HepG2 (cell line): ENCODE measurements around the gene TNS1. TPM values are rescaled to one million over a fixed set of nuclear protein-coding genes. Genes with fewer than 3 reads are reported as not detected.

Experiments used
- AKAP8 ChIP-seq: sonication (generic); formaldehyde crosslinking; IDR thresholded peaks from 2 replicates; pipeline ENCODE4 v1.5.1; 2020; ENCODE audit warnings: mild to moderate bottlenecking, missing genetic modification reagents
- FOXK1 ChIP-seq: sonication (generic); formaldehyde crosslinking; IDR thresholded peaks from 2 replicates; pipeline ENCODE4 v1.4.0; 2020; ENCODE audit warnings: low read depth, missing genetic modification reagents, borderline replicate concordance
- GZF1 ChIP-seq: sonication (generic); formaldehyde crosslinking; IDR thresholded peaks from 2 replicates; pipeline ENCODE4 v1.5.1; 2020; ENCODE audit warnings: mild to moderate bottlenecking, missing genetic modification reagents
- JARID2 ChIP-seq: sonication (generic); formaldehyde crosslinking; IDR thresholded peaks from 2 replicates; pipeline ENCODE4 v1.8.1; 2023; ENCODE audit warnings: missing genetic modification reagents, inconsistent platforms; ENCODE audit not compliant: insufficient replicate concordance
- MYNN ChIP-seq: sonication (generic); formaldehyde crosslinking; IDR thresholded peaks from 2 replicates; pipeline ENCODE4 v1.4.0; 2020; ENCODE audit warnings: mild to moderate bottlenecking, low read depth, missing genetic modification reagents
- NRL ChIP-seq: sonication (generic); formaldehyde crosslinking; IDR thresholded peaks from 2 replicates; pipeline ENCODE4 v1.5.0; 2020; ENCODE audit warnings: missing genetic modification reagents, mild to moderate bottlenecking, moderate library complexity, borderline replicate concordance
- PCBP2 ChIP-seq: fragments of 200-400 bp; formaldehyde crosslinking; optimal IDR thresholded peaks from 2 replicates; pipeline ENCODE3; 2018; ENCODE audit warnings: low read length, low read depth; ENCODE audit not compliant: poor library complexity, severe bottlenecking
- POLR2AphosphoS5 ChIP-seq: IDR thresholded peaks from 2 replicates; pipeline ENCODE4 v1.6.1; 2012; ENCODE audit warnings: low read depth, low read length
- POLR2G ChIP-seq: fragments of 200-400 bp; formaldehyde crosslinking; IDR thresholded peaks from 2 replicates; pipeline ENCODE4 v1.6.1; 2018; ENCODE audit warnings: mild to moderate bottlenecking, low read depth, low read length, moderate library complexity
- RARG ChIP-seq: sonication (generic); formaldehyde crosslinking; IDR thresholded peaks from 2 replicates; pipeline ENCODE4 v1.4.0; 2020; ENCODE audit warnings: low read depth, mild to moderate bottlenecking, missing genetic modification reagents
- TCF7 ChIP-seq: sonication (generic); IDR thresholded peaks from 2 replicates; pipeline ENCODE4 v1.6.1; 2016; ENCODE audit warnings: antibody characterized with exemption, low read depth
- ZBTB38 ChIP-seq: sonication (generic); formaldehyde crosslinking; IDR thresholded peaks from 2 replicates; pipeline ENCODE4 v1.5.1; 2020; ENCODE audit warnings: mild to moderate bottlenecking, missing genetic modification reagents
- ZNF12 ChIP-seq: sonication (generic); formaldehyde crosslinking; IDR thresholded peaks from 2 replicates; pipeline ENCODE4 v1.5.0; 2020; ENCODE audit warnings: missing genetic modification reagents
- ZNF207 ChIP-seq: fragments of 450-650 bp; IDR thresholded peaks from 2 replicates; pipeline ENCODE4 v1.6.1; 2016; ENCODE audit warnings: antibody characterized with exemption, borderline replicate concordance
- ZNF333 ChIP-seq: sonication (generic); formaldehyde crosslinking; IDR thresholded peaks from 2 replicates; pipeline ENCODE4 v1.4.0; 2020; ENCODE audit warnings: mild to moderate bottlenecking, missing genetic modification reagents, borderline replicate concordance
- ZNF33B ChIP-seq: sonication (generic); formaldehyde crosslinking; IDR thresholded peaks from 2 replicates; pipeline ENCODE4 v1.5.1; 2020; ENCODE audit warnings: mild to moderate bottlenecking, missing genetic modification reagents
- ZNF674 ChIP-seq: sonication (generic); formaldehyde crosslinking; IDR thresholded peaks from 2 replicates; pipeline ENCODE4 v1.5.0; 2020; ENCODE audit warnings: low read depth, mild to moderate bottlenecking, missing genetic modification reagents
- ZNF790 ChIP-seq: sonication (generic); formaldehyde crosslinking; IDR thresholded peaks from 2 replicates; pipeline ENCODE4 v1.8.0; 2022; ENCODE audit warnings: missing genetic modification reagents, mild to moderate bottlenecking, borderline replicate concordance
- ZNF879 ChIP-seq: sonication (generic); formaldehyde crosslinking; IDR thresholded peaks from 2 replicates; pipeline ENCODE4 v1.8.1; 2023; ENCODE audit warnings: missing genetic modification reagents
- ZSCAN30 ChIP-seq: sonication (generic); formaldehyde crosslinking; IDR thresholded peaks from 2 replicates; pipeline ENCODE4 v1.5.0; 2020; ENCODE audit warnings: mild to moderate bottlenecking, missing genetic modification reagents
- polyA plus RNA-seq, 8 experiments: library from polyadenylated mRNA; depleted of rRNA in 3 of 8; stranded (reverse) in 7 of 8; unstranded in 1 of 8; fragments of >200 nt; fragmentation: Illumina TruSeq in 4 of 8; extraction: Trizol in 4 of 8; gene quantifications; 2 replicates each; pipeline versions ENCODE4 v1.2.1 to v1.2.3, GENCODE V29; 2011 to 2016; ENCODE audit warnings: low read depth in 4 of 8, missing spikeins in 1 of 8, mixed read lengths in 1 of 8; ENCODE audit not compliant: insufficient read depth in 1 of 8
- total RNA-seq, 5 experiments: library from RNA; depleted of rRNA; stranded (reverse); fragments of >200 nt; fragmentation: Illumina TruSeq; extraction: Trizol; gene quantifications; 2 replicates each; pipeline ENCODE4 v1.2.3, GENCODE V29; 2016; ENCODE audit warnings: low read depth in 1 of 5
- TF ChIP-seq, protein P1 (sequence below), 2 experiments: IDR thresholded peaks; 2 replicates each; pipeline ENCODE4 v1.6.1; 2011 to 2012; ENCODE audit warnings: low read length in 2 of 2, borderline replicate concordance in 1 of 2, low read depth in 1 of 2, mild to moderate bottlenecking in 1 of 2, moderate library complexity in 1 of 2
- TF ChIP-seq, protein P2 (sequence below): sonication (generic); formaldehyde crosslinking; IDR thresholded peaks from 2 replicates; pipeline ENCODE4 v1.5.1; 2020; ENCODE audit warnings: mild to moderate bottlenecking, missing genetic modification reagents, moderate library complexity
- TF ChIP-seq, protein P3 (sequence below): sonication (generic); formaldehyde crosslinking; IDR thresholded peaks from 2 replicates; pipeline ENCODE4 v1.8.1; 2023; ENCODE audit warnings: missing genetic modification reagents, mild to moderate bottlenecking, borderline replicate concordance
- TF ChIP-seq, protein P4 (sequence below): fragments of 450-650 bp; IDR thresholded peaks from 2 replicates; pipeline ENCODE4 v1.6.1; 2017

The TNS1 gene
- total and polyA plus RNA-seq, 2 of the 13 experiments (the other 11 are each of a cell fraction or from before 2014, with no cell fraction given) = 1.9 to 118 TPM

DNA sequence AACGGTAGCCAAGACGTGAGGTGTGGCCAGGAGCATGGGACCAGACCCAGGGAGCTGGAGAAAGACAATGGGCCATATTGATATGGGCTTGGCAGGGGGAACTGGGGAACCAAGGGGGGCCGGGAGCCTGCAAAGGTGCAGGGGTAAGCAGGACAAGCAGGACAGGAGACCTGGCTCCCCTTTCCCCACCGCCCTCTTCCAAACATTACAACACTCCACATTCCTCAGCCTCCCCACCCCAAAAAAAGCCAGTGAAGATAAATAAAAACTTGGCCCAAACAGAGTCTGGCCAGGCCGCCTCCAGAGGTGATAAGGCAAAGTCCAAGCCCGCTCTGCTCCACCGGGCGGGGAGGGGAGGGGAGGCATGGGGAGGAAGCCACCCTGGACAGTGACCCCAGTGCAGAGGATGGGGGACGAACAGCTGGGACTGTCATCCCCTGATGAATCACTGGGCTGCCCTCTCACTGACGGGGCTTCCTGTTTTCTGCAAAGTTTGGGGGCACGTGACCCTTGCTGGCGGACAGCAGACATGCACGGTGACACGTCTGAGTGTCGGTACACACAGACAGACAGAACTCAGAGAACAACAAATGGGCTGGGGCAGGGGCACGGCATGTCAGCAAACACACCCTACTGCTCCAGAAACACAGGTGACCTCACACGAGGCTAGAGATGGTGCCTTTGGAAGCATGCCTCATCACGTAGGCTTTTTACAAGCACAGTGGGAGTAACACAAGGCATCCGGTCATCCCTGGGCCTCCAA, 100.2 kb downstream of the TNS1 start (continued):
- TF ChIP-seq, protein P1, sequence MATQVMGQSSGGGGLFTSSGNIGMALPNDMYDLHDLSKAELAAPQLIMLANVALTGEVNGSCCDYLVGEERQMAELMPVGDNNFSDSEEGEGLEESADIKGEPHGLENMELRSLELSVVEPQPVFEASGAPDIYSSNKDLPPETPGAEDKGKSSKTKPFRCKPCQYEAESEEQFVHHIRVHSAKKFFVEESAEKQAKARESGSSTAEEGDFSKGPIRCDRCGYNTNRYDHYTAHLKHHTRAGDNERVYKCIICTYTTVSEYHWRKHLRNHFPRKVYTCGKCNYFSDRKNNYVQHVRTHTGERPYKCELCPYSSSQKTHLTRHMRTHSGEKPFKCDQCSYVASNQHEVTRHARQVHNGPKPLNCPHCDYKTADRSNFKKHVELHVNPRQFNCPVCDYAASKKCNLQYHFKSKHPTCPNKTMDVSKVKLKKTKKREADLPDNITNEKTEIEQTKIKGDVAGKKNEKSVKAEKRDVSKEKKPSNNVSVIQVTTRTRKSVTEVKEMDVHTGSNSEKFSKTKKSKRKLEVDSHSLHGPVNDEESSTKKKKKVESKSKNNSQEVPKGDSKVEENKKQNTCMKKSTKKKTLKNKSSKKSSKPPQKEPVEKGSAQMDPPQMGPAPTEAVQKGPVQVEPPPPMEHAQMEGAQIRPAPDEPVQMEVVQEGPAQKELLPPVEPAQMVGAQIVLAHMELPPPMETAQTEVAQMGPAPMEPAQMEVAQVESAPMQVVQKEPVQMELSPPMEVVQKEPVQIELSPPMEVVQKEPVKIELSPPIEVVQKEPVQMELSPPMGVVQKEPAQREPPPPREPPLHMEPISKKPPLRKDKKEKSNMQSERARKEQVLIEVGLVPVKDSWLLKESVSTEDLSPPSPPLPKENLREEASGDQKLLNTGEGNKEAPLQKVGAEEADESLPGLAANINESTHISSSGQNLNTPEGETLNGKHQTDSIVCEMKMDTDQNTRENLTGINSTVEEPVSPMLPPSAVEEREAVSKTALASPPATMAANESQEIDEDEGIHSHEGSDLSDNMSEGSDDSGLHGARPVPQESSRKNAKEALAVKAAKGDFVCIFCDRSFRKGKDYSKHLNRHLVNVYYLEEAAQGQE (IDR thresholded peaks at IDR 0.05; ENCODE audit: borderline replicate concordance in 1 of 2, low read depth in 1 of 2, low read length in 2 of 2) = peak in 1 of 2 experiments; percentile 88; a peak in 2 of 4 replicates
- TF ChIP-seq ZBTB38 (peak; percentile 98), ZNF207 (no peak), JARID2 (peak; percentile 58), RARG (CRISPR knock-in tag) (peak; percentile 93; the same call in 1 of the 2 replicates), POLR2AphosphoS5 (peak; percentile 46), FOXK1 (CRISPR knock-in tag) (peak; percentile 99), ZNF333 (0 out of 2 replicates have a peak, but pooled peaks have one; percentile 67), ZNF879 (CRISPR knock-in tag) (0 out of 2 replicates have a peak, but pooled peaks have one; percentile 40), NRL (CRISPR knock-in tag) (no peak; the same call in 1 of the 2 replicates), PCBP2 (peak; percentile 85), ZSCAN30 (no peak), ZNF790 (CRISPR knock-in tag) (no peak), GZF1 (no peak; the same call in 1 of the 2 replicates), ZNF12 (peak; percentile 73), POLR2G (no peak; the same call in 1 of the 2 replicates), TCF7 (peak; percentile 76), ZNF33B (peak; percentile 21; the same call in 1 of the 2 replicates), AKAP8 (CRISPR knock-in tag) (peak; percentile 97), MYNN (CRISPR knock-in tag) (peak; percentile 77; the same call in 1 of the 2 replicates), ZNF674 (CRISPR knock-in tag) (no peak)
- TF ChIP-seq, protein P2, sequence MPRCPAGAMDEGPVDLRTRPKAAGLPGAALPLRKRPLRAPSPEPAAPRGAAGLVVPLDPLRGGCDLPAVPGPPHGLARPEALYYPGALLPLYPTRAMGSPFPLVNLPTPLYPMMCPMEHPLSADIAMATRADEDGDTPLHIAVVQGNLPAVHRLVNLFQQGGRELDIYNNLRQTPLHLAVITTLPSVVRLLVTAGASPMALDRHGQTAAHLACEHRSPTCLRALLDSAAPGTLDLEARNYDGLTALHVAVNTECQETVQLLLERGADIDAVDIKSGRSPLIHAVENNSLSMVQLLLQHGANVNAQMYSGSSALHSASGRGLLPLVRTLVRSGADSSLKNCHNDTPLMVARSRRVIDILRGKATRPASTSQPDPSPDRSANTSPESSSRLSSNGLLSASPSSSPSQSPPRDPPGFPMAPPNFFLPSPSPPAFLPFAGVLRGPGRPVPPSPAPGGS (CRISPR knock-in tag) = peak; percentile 55; the same call in 1 of the 2 replicates
- TF ChIP-seq, protein P3, sequence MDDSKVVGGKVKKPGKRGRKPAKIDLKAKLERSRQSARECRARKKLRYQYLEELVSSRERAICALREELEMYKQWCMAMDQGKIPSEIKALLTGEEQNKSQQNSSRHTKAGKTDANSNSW (CRISPR knock-in tag) = no peak
- TF ChIP-seq, protein P4, sequence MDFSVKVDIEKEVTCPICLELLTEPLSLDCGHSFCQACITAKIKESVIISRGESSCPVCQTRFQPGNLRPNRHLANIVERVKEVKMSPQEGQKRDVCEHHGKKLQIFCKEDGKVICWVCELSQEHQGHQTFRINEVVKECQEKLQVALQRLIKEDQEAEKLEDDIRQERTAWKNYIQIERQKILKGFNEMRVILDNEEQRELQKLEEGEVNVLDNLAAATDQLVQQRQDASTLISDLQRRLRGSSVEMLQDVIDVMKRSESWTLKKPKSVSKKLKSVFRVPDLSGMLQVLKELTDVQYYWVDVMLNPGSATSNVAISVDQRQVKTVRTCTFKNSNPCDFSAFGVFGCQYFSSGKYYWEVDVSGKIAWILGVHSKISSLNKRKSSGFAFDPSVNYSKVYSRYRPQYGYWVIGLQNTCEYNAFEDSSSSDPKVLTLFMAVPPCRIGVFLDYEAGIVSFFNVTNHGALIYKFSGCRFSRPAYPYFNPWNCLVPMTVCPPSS = no peak
